K562 (cell line): Measurements from ENCODE around the gene FAM227B. TPM values are rescaled to one million over a fixed set of nuclear protein-coding genes. Genes with fewer than 3 reads are reported as not detected.

Source experiments
- ATAC-seq: fragments of 200-7000 bp; cut with Tn5 transposase; 3 replicates; pipeline ENCODE4 v1.9.1; 2020; ENCODE audit warnings: moderate library complexity
- BruUV-seq: library from RNA; stranded (reverse); fragments of 400-500 nt; replicated peaks from 2 replicates; lab custom pipeline; 2021; lab: Mats Ljungman, UMichigan
- CTCF ChIA-PET: fragments of 300-600 bp; formaldehyde crosslinking; extraction: SDS; loops from one replicate; lab custom pipeline; 2021; ENCODE audit warnings: low intra/inter-chr PET ratio; lab: Yijun Ruan, JAX
- POLR2A ChIA-PET: fragments of 300-600, 350-650 bp; sonication (Branson Sonifier 250); formaldehyde crosslinking; extraction: SDS; loops from one replicate; lab custom pipeline; 2021; ENCODE audit warnings: antibody characterized with exemption, inconsistent platforms; lab: Yijun Ruan, JAX
- DNase-seq, 4 experiments: peaks; one replicate each; pipeline versions ENCODE4 v3.0.0 to v3.0.0-alpha.2; 2011 to 2018; ENCODE audit warnings: low spot score in 3 of 4, mixed read lengths in 3 of 4; ENCODE audit errors: extremely low read depth in 1 of 4
- FAIRE-seq: peaks from 2 replicates; lab custom pipeline; 2011; peaks lifted over from hg19 to GRCh38; lab: Jason Lieb, UNC
- H2AFZ ChIP-seq: 2 replicates; pipeline ENCODE4 v1.6.0; 2011; ENCODE audit warnings: low read depth, low read length, control low read depth, inconsistent platforms
- H3K27ac ChIP-seq: fragments of 200-600 bp; 3 replicates; pipeline ENCODE4 v1.8.0; 2011; ENCODE audit warnings: low read depth, mild to moderate bottlenecking, control low read depth, inconsistent platforms, low read length, moderate library complexity, mixed read lengths; ENCODE audit errors: extremely low read depth
- H3K27me3 ChIP-seq, 2 experiments: fragments of 300-600 bp in 1 of 2; 2 replicates in 1 of 2; 3 replicates in 1 of 2; pipeline versions ENCODE4 v1.6.0 to v1.8.0; 2011; ENCODE audit warnings: inconsistent platforms in 2 of 2, low read length in 2 of 2, mild to moderate bottlenecking in 1 of 2, mixed read lengths in 1 of 2, moderate library complexity in 1 of 2; ENCODE audit not compliant: control insufficient read depth in 2 of 2, insufficient read depth in 2 of 2
- H3K36me3 ChIP-seq: fragments of 300-600 bp; 3 replicates; pipeline ENCODE4 v1.8.0; 2011; ENCODE audit warnings: mild to moderate bottlenecking, low read length, inconsistent platforms; ENCODE audit not compliant: control insufficient read depth, insufficient read depth
- H3K4me1 ChIP-seq, 2 experiments: fragments of 200-600 bp in 1 of 2; replicated peaks in 1 of 2; 2 replicates in 1 of 2; 3 replicates in 1 of 2; pipeline versions ENCODE4 v1.5.1 to v1.8.0; 2011; ENCODE audit warnings: inconsistent platforms in 2 of 2, low read length in 2 of 2, mild to moderate bottlenecking in 1 of 2, mixed read lengths in 1 of 2, moderate library complexity in 1 of 2; ENCODE audit not compliant: control insufficient read depth in 2 of 2, insufficient read depth in 2 of 2
- H3K4me2 ChIP-seq: 2 replicates; pipeline ENCODE4 v1.6.1; 2011; ENCODE audit warnings: low read length, control low read depth, inconsistent platforms, mixed read lengths; ENCODE audit not compliant: insufficient read depth
- H3K4me3 ChIP-seq: fragments of 200-600 bp; sonication (generic), shearing (Covaris generic); 2 replicates; pipeline ENCODE4 v1.5.1; 2016; ENCODE audit warnings: control low read depth, inconsistent platforms
- H3K79me2 ChIP-seq: fragments of 200-600 bp; 3 replicates; pipeline ENCODE4 v1.8.0; 2011; ENCODE audit warnings: low read length, inconsistent platforms; ENCODE audit not compliant: control insufficient read depth, insufficient read depth
- H3K9ac ChIP-seq, 2 experiments: 2 replicates each; pipeline versions ENCODE4 v1.6.0 to v1.6.1; 2011; ENCODE audit warnings: low read depth in 2 of 2, low read length in 2 of 2, control low read depth in 1 of 2, inconsistent platforms in 1 of 2, mild to moderate bottlenecking in 1 of 2, mixed read lengths in 1 of 2; ENCODE audit not compliant: insufficient read depth in 1 of 2
- H3K9me1 ChIP-seq: one replicate; pipeline ENCODE4 v1.6.0; 2011; ENCODE audit warnings: inconsistent platforms, mild to moderate bottlenecking, low read length, moderate library complexity; ENCODE audit not compliant: control insufficient read depth, insufficient read depth
- H3K9me3 ChIP-seq: replicated peaks from 2 replicates; pipeline ENCODE4 v1.5.1; 2011; ENCODE audit warnings: low read depth, low read length, inconsistent platforms; ENCODE audit not compliant: control insufficient read depth, insufficient read depth
- H4K20me1 ChIP-seq: replicated peaks from 2 replicates; pipeline ENCODE4 v1.6.1; 2011; ENCODE audit warnings: low read length, inconsistent platforms, mixed read lengths; ENCODE audit not compliant: control insufficient read depth, insufficient read depth
- CHD4 ChIP-seq: fragments of 200-600 bp; sonication (generic); IDR thresholded peaks from 3 replicates; pipeline ENCODE4 v1.6.1; 2012; ENCODE audit warnings: low read depth, mild to moderate bottlenecking, mixed read lengths, low read length, inconsistent platforms; ENCODE audit not compliant: insufficient read depth, insufficient replicate concordance, poor library complexity, severe bottlenecking
- COPS2 ChIP-seq: fragments of 450-650 bp; conservative IDR thresholded peaks from 2 replicates; pipeline ENCODE4 v1.6.1; 2016; ENCODE audit warnings: mild to moderate bottlenecking, moderate library complexity
- FOXK2 ChIP-seq, 2 experiments: fragments of 450-650 bp; IDR thresholded peaks in 1 of 2; conservative IDR thresholded peaks in 1 of 2; 2 replicates each; pipeline ENCODE4 v1.6.1; 2016; ENCODE audit warnings: low read depth in 2 of 2, mild to moderate bottlenecking in 1 of 2
- KAT8 ChIP-seq: fragments of 450-650 bp; IDR thresholded peaks from 2 replicates; pipeline ENCODE4 v1.6.1; 2016; ENCODE audit warnings: low read depth, mild to moderate bottlenecking
- NR3C1 ChIP-seq: sonication (generic); formaldehyde crosslinking; IDR thresholded peaks from 2 replicates; pipeline ENCODE4 v1.8.1; 2022; ENCODE audit warnings: missing genetic modification reagents
- RBM14 ChIP-seq: fragments of 200-400 bp; formaldehyde crosslinking; IDR thresholded peaks from 2 replicates; pipeline ENCODE4 v1.6.1; 2018; ENCODE audit warnings: low read depth, mild to moderate bottlenecking, low read length, moderate library complexity, borderline replicate concordance; ENCODE audit not compliant: insufficient read depth
- ZNF165 ChIP-seq: fragments of 250-450 bp; sonication (Bioruptor Pico); IDR thresholded peaks from 2 replicates; pipeline ENCODE4 v1.4.0; 2020; ENCODE audit warnings: borderline replicate concordance
- ZNF316 ChIP-seq: fragments of 450-650 bp; IDR thresholded peaks from 2 replicates; pipeline ENCODE4 v1.6.1; 2016
- WGBS: fragments of 100-300 bp; shearing (Covaris generic); methylation state at CpG from one replicate; pipeline ENCODE4 v1.1.6; 2016; ENCODE audit warnings: low coverage, mixed read lengths; ENCODE audit not compliant: insufficient coverage; ENCODE audit errors: missing lambda C conversion rate; 5-methylcytosine and 5-hydroxymethylcytosine counted together
- in situ Hi-C: fragments of 300-500 bp; cut with MboI; formaldehyde crosslinking; loops from 4 replicates; pipeline ENCODE4 v1.15.0; 2018; ENCODE audit warnings: inconsistent platforms, mixed read lengths
- intact Hi-C: fragments of 100-400 bp; cut with micrococcal nuclease; formaldehyde crosslinking; loops from 2 replicates; pipeline ENCODE4 v1.14.2; 2022
- polyA plus RNA-seq, 8 experiments: library from polyadenylated mRNA; depleted of rRNA in 4 of 8; stranded (reverse) in 5 of 8; unstranded in 3 of 8; fragments of >200 nt; fragmentation: Nextera tagmentation in 2 of 8; fragmentation: Illumina TruSeq in 1 of 8; extraction: Ambion mirVana in 2 of 8; extraction: Trizol in 1 of 8; gene quantifications; 2 replicates each; pipeline versions ENCODE4 v1.2.1 to v1.2.3, GENCODE V29; 2011 to 2014; ENCODE audit warnings: inconsistent platforms in 1 of 8, missing spikeins in 1 of 8
- total RNA-seq, 7 experiments: library from RNA; depleted of rRNA in 6 of 7; stranded (reverse); fragments of >200 nt in 6 of 7; fragmentation: Illumina TruSeq in 2 of 7; extraction: Trizol in 2 of 7; gene quantifications; 2 replicates each; pipeline versions ENCODE4 v1.2.1 to v1.2.3, GENCODE V29; 2011 to 2021; ENCODE audit warnings: low replicate concordance in 1 of 7
- TF ChIP-seq, protein P1 (sequence below): fragments of 450-650 bp; IDR thresholded peaks from 2 replicates; pipeline ENCODE4 v1.6.1; 2017; ENCODE audit warnings: antibody characterized with exemption, mild to moderate bottlenecking

FAM227B gene
- total and polyA plus RNA-seq, 9 of the 15 experiments (the other 6 are each of a cell fraction or from before 2014, with no cell fraction given) = 5.1 to 12.5 (median 11.2) TPM

GRCh38 chr15:49427372-49427771 lies 193.2 kb downstream of the FAM227B start:
- DNase-seq (no peak), ATAC-seq (no peak), FAIRE-seq (no peak)
- Histone ChIP-seq H3K4me3 (no peak overlapping the region), H3K36me3 (no peaks in the 10 kb centered on the region), H3K27me3 (no peaks in the 10 kb centered on the region), H3K4me2 (no peak overlapping the region), H3K9me3 (no peaks in the 10 kb centered on the region), H3K9me1 (no peaks in the 10 kb centered on the region), H2AFZ (no peak overlapping the region), H3K9ac (no peak overlapping the region), H3K27ac (no peak overlapping the region), H3K79me2 (no peaks in the 10 kb centered on the region), H4K20me1 (no peaks in the 10 kb centered on the region), H3K4me1 (no peaks in the 10 kb centered on the region)
- intact Hi-C loops (loop anchor here (10.0 kb wide), 2 partner anchors 717 to 1073 kb away; no protein-coding TSS in a partner anchor), in situ Hi-C loops (no loop called here)
- BruUV-seq = no TSS peak
- ChIA-PET POLR2A (no interaction called here), CTCF (no interaction called here)
- peak; percentile 55; the same call in 1 of the 2 replicates for TF ChIP-seq ZNF316
- TF ChIP-seq ZNF165 = no peak

DNA sequence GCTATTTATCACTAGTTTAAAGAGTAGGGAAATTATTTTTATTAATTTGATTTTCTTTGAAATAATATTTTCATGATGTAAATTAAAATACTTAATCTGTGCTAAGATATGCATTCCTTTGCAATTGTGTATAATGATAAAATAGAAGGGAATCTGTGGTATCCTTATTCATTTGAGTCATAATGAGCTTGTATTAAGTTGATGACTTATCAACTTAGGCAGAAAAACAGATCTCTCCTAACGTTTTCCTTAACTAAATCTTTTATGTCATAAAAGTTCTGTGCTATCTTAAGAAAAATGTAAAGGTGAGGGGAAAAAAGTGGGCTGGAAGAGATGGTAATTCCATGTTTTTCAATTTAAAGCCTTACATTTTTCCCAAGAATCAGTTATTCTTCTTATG lies 195.7 kb downstream of the FAM227B start:
- intact Hi-C loops = loop anchor here (5.0 to 10.0 kb wide), 3 partner anchors 188 to 1070 kb away; no protein-coding TSS in a partner anchor
- whole genome bisulfite sequencing = 0% methylated on average over 1 of the region's 1 CpG
- FAIRE-seq (no peak), ATAC-seq (no peak), DNase-seq (no peak)
- no peaks in the 10 kb centered on the region for H4K20me1 ChIP-seq
- ChIA-PET POLR2A (no interaction called here), CTCF (no interaction called here)
- TF ChIP-seq KAT8 = no peak
- TF ChIP-seq NR3C1 (CRISPR knock-in tag) = no peak
- TF ChIP-seq, protein P1, sequence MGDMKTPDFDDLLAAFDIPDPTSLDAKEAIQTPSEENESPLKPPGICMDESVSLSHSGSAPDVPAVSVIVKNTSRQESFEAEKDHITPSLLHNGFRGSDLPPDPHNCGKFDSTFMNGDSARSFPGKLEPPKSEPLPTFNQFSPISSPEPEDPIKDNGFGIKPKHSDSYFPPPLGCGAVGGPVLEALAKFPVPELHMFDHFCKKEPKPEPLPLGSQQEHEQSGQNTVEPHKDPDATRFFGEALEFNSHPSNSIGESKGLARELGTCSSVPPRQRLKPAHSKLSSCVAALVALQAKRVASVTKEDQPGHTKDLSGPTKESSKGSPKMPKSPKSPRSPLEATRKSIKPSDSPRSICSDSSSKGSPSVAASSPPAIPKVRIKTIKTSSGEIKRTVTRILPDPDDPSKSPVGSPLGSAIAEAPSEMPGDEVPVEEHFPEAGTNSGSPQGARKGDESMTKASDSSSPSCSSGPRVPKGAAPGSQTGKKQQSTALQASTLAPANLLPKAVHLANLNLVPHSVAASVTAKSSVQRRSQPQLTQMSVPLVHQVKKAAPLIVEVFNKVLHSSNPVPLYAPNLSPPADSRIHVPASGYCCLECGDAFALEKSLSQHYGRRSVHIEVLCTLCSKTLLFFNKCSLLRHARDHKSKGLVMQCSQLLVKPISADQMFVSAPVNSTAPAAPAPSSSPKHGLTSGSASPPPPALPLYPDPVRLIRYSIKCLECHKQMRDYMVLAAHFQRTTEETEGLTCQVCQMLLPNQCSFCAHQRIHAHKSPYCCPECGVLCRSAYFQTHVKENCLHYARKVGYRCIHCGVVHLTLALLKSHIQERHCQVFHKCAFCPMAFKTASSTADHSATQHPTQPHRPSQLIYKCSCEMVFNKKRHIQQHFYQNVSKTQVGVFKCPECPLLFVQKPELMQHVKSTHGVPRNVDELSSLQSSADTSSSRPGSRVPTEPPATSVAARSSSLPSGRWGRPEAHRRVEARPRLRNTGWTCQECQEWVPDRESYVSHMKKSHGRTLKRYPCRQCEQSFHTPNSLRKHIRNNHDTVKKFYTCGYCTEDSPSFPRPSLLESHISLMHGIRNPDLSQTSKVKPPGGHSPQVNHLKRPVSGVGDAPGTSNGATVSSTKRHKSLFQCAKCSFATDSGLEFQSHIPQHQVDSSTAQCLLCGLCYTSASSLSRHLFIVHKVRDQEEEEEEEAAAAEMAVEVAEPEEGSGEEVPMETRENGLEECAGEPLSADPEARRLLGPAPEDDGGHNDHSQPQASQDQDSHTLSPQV = no peak
- TF ChIP-seq CHD4 = no peak
- no peak for TF ChIP-seq FOXK2 (conservative IDR thresholded peaks at IDR 0.05 in 1 of 2, IDR thresholded peaks at IDR 0.05 in 1 of 2; ENCODE audit: low read depth in 2 of 2)
- no peak for TF ChIP-seq COPS2
- no peak for TF ChIP-seq RBM14
- no peak overlapping the region for H3K9ac ChIP-seq
- H2AFZ ChIP-seq = no peak overlapping the region
- H3K36me3 ChIP-seq = no peaks in the 10 kb centered on the region
- H3K4me3 ChIP-seq = no peak overlapping the region
- no peaks in the 10 kb centered on the region for H3K27me3 ChIP-seq
- in situ Hi-C loops = no loop called here
- no peak overlapping the region for H3K4me2 ChIP-seq
- H3K27ac ChIP-seq = no peak overlapping the region
- H3K4me1 ChIP-seq = no peaks in the 10 kb centered on the region
- no peaks in the 10 kb centered on the region for H3K79me2 ChIP-seq
- no peaks in the 10 kb centered on the region for H3K9me3 ChIP-seq
- no TSS peak for BruUV-seq
- no peaks in the 10 kb centered on the region for H3K9me1 ChIP-seq
